NCI-H2107 treated with DMSO at 0.1 percent for 48 hours (cell line): ENCODE results near the gene PTMS.
A peak's percentile ranks its signal among the peaks of the same experiment; 100 is the strongest.

Experiments
- DNase-seq: peaks from one replicate; lab custom pipeline; 2025; ENCODE audit not compliant: unreplicated experiment; lab: John Stamatoyannopoulos, UW

PTMS gene

DNA sequence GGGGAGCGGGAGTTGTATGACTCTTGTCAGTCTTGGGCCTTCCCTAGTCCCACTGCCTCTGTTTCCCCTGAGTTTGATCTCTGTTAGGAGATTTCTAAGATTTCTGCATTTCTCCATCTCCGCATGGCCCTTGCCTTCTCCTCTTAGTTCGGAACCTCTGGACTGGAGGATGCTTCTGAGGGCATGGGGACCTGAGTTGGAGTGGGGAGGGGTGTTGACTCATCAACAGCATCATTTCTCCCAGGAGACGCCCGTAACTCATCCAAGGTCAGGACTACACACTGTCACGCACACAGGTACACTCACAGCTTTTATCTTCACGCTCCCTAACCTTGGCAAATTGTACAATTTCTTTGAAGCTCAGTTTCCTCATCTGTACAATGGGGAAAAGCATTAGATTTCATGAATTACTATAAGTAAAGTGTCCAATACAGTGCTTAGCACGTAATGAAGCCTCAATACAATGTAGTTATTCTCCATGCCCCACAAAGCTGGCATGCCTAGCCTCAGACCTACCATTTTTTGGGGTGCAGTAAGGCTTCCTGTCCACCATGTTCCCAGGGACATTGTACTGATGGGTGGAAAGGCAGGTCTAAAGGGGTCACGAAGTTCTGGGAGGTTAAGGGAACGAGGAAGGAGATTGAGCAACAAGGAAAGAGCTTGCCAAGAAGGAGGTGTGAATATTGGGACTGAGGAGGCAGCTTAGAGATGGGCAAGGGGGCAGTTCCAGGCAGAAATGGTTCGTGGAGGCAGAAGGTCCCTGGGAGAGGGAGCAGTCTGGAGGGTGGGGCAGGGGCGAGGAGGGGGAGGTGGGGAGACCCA is 5.6 kb downstream of the PTMS start:
- no peak for DNase-seq

DNA sequence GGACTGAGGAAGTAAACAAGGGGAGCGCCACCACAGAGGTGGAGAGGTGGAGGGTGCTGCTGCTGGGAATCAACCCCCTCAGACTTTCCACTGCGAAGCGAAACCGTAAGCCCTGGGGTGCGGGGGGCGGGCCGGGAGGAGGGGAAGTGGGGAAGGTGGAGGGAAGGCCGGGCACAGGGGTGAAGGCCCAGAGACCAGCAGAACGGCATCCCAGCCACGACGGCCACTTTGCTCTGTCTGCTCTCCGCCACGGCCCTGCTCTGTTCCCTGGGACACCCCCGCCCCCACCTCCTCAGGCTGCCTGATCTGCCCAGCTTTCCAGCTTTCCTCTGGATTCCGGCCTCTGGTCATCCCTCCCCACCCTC is 6.2 kb downstream of the PTMS start, which contains the start of gene LAG3:
Gene LAG3, plus strand, starts transcription at position 190 of the 365 bp plus-strand sequence. CDS start 333 bp downstream, outside the sequence.
- DNase-seq = no peak

DNA sequence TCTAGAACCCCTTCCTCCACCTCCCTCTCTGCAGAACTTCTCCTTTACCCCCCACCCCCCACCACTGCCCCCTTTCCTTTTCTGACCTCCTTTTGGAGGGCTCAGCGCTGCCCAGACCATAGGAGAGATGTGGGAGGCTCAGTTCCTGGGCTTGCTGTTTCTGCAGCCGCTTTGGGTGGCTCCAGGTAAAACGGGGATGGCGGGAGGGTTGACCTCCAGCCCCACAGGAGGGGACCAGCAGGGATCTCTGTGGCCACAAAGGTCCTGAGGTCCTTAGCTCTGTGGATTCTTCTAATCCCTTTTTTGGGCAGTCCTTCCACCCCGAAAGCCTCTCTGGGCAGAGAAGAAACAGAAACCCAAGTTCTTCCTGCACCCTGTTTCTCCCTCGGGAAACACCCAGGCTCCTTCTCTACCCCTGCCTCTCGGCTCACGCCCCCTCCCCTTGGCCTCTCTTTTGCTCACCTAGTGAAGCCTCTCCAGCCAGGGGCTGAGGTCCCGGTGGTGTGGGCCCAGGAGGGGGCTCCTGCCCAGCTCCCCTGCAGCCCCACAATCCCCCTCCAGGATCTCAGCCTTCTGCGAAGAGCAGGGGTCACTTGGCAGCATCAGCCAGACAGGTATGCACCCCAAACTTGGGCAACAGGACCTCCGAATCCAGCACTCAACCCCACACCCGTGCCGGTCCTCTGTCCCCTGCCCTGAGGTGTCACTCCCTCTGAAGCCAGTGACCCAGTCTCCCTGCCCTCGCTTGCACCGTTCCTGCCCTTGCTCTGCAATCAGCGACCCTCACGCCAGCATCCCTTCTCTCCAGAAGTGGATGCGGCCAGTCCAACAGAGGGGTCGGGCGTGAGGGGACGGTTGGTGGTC is 6.8 kb downstream of the PTMS start:
- DNase-seq = no peak

DNA sequence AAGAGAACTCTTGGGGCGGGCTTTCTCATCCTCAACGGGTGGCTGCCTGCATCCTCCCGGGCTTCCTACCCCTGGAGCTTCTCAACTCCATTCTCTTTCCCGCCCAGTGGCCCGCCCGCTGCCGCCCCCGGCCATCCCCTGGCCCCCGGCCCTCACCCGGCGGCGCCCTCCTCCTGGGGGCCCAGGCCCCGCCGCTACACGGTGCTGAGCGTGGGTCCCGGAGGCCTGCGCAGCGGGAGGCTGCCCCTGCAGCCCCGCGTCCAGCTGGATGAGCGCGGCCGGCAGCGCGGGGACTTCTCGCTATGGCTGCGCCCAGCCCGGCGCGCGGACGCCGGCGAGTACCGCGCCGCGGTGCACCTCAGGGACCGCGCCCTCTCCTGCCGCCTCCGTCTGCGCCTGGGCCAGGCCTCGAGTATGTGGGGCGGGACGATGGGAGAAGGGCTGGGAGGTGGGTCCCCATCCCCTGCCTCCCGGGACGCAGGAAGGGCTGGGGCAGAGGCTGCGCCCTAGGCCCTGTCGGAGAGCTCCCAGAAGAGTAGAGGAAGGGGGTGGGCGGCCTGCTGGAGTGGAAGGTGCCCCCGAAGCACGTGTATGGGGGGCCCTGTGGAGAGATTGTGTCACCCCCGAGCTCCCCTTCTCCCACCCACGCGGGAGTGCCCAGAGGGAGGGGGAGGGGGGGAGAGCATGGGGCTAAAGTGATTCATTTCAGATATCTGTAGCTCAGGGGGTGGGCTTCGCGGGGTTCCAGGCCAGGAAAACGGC is 7.6 kb downstream of the PTMS start:
- no peak for DNase-seq

DNA sequence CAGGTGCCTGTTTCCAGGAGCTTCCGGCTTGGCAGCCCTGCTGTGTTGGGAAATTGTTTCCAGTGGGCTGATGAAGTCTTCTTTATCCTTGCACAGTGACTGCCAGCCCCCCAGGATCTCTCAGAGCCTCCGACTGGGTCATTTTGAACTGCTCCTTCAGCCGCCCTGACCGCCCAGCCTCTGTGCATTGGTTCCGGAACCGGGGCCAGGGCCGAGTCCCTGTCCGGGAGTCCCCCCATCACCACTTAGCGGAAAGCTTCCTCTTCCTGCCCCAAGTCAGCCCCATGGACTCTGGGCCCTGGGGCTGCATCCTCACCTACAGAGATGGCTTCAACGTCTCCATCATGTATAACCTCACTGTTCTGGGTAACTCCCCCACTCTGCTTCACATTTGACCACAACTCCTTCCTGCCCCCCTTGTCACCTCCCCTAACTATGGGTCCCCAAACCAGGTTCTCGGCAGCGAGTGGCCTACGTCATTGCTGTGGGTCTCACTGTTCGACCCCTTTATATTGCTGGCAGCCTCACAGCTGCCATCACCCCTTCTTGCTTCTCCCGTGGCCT is 8.4 kb downstream of the PTMS start:
- DNase-seq = no peak

DNA sequence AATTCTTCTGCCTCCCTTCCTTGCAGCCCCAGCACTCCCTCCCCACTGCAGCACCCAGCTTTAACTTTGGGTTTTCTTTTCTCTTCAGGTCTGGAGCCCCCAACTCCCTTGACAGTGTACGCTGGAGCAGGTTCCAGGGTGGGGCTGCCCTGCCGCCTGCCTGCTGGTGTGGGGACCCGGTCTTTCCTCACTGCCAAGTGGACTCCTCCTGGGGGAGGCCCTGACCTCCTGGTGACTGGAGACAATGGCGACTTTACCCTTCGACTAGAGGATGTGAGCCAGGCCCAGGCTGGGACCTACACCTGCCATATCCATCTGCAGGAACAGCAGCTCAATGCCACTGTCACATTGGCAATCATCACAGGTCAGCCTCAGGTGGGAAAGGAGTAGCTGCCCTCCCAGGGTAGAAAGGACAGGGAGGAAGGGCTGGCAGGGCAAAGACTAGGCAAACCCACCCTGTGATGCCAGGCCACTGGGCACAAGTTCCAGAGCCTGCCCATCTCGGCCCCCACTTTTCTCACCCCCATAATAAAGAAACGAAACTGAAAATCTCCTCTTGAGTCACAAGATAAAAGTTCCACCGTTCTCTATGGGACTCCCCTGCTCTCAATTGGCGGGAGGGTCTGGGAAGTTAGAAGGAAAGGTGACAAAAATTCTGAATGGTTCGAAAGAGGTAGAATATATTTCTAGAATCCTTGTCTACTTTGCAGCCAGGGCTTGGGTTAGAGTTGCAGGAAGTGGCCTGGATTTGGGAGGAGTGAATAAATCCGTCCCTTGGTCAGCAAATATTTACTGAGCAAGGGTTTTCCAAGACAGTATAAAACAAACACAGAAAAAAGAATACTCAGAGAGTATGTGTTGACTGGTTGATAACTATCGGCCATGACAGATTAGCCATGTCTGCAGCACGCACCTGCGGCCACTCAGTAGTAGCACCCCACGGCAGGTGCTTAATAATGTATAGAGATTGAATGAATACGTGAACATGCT is 9.3 kb downstream of the PTMS start:
- no peak for DNase-seq

DNA sequence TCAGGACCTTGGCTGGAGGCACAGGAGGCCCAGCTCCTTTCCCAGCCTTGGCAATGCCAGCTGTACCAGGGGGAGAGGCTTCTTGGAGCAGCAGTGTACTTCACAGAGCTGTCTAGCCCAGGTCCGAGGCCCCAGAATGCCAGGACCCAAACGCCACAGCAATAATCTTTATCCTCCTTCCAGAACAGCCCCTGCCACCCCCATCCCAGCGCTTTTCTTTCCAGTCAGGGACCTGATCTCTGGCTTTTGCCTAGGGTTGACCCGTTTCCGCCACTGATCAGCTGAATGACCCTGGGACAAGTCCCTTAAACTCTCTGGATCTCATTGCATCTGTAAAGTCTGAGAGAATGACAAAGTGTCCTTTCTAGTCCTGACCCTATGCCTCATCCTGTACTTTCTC is 11.2 kb downstream of the PTMS start:
- no peak for DNase-seq

DNA sequence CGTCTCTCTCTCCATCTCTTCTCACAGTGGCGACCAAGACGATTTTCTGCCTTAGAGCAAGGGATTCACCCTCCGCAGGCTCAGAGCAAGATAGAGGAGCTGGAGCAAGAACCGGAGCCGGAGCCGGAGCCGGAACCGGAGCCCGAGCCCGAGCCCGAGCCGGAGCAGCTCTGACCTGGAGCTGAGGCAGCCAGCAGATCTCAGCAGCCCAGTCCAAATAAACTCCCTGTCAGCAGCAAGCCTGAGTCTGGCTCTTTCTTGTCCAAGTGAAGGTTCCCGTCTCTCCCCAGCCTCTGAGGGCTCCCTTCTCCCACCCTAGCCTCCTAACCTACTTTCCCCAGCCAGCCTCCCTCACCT is 12.0 kb downstream of the PTMS start:
- DNase-seq = peak; percentile 22

DNA sequence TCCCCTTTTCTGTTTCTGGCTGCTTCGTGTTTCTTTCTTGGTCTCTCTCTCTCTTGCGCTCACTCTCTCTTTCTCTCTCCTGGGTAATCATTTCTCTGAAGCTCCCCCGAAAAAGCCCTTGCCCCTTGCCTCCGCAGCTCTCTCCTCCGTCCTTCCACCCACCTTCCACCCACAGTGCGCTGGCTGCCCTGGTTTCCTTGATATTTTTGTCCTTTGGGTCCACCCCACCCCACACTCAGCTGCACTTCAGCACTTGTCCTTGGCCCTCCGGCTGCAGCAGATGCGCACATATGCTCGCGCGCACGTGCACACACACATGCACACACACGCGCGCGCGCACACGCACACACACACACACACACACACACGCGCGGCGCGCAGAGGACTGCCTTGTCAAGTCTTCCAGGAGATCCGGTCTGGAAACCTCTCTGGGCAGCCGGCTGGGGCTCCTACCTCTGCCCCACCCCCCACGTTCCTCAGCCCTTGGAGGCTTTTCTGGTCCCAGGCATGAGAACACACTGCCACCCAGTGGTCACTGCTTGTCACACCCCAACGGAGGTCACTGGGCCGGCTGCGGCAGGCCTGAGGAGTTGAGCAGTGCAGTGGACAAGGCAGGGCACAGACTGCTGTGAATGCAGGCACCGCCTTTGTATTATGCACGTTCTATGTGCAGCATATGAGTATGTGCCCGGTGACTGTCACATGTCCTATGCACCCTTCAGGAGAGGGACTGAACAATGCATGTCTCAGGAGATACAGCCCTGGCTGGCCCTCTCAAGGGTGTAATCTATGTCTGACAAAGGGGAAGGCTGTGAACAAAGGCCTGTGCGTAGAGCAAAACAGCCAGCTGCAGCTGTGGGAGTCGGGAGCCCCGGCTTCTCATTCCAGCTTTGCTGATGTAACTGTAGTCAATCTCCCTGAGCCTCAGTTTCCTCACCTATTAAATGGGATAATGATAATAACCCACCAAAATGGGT is 12.7 kb downstream of the PTMS start:
- peak; percentile 96 for DNase-seq

DNA sequence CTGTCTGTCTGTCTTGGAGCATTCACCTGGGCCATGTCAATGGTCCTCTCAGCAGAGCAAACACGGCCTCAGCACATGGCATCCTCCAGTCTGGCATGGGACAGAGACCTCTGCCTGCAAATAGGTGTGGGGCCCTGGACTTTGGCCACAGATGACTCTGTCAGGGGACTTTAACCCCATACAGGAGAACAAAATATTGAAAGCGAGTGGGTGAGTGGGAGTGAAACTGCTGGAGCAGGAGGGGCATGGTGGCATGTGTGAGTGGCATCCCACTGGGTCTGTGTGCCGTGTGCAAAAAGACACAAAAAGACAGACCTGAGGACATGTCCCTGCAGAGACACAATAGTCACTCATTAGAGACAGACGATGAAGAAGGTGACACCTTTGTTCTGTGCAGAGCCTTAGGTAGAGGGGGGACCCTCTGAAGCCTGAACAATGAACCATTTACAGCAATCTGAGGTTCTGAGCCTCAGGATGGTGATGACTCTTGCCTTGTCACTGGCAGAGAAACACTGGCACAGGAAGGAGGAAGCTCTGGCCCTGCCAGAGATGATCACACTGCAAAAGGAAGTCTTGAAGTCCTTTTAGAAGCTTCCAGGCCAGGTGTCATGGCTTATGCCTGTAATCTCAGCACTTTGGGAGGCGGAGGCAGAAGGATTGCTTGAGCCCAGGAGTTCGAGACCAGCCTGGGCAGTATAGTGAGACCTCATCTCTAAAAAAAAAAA is 13.7 kb downstream of the PTMS start:
- no peak for DNase-seq

DNA sequence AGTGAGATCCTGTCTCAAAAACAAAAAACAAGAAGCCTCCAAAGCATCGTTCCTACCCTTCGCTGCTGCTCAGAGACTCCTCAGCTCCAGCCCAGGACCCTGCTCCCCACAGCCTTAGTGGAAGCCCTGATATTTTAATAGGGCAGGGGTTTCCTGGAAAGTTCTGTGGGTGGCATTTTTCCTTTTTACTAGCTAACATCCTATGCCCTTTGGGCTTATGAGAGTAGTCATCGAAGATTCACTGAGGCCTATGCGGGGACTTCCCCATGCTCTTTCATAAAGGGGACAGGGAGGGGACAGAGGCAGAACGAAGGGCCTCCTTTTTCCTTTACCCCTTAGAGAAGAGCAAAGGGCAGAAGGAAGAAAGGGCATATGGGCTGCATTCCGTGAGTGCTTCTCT is 14.4 kb downstream of the PTMS start:
- no peak for DNase-seq

DNA sequence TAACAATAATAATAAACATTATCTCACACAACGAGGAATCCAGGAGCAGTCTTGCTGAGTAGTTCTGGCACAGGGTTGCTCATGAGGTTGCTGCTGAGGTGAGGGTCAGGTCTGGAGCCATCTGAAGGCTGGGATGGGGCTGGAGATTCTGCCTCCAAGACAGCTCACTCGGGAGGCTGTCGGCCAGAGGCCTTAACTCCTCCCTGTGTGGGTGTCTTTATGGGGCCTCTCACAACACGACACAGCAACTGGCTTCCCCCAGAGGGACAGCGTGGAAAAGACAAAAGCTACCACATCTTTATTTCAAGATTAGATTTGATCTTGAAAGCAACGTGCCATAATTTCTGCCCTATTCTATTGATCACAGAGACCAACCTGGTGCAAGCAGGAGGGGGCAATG is 16.0 kb downstream of the PTMS start:
- no peak for DNase-seq

DNA sequence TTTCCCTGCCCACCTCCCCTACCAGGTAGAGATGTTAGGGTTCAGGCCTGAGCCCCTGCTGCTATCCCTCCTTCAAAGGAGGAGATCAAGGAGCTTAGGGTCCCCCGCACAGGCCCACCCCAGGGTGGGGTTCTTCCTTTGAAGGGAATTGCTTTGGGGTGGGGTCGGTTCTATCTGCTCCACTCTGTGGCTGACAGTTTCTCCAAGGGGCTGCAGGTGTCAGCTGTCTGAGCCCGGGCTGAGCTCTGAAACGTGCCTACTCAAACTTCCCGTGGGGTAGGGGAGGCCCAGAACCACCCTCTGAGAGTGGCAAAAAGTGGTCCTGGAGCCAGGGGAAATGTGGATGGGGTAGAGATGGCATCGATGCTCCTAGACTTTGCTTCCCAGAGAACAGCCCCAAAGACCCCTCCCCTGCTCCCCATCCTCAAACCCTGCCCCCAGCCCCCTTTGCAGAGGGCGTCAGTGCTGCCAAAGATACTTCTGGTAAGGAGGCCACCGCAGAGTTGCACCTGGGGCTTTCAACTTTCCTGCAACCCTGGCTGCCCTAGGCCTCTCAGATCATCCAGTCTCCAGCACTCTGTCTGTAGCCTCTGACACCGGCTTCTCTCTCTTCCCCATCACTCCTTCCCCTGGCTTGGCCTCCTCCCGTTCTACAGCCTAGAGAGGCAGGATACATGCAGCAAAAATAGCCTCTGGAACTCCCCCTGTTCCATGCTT is 16.8 kb downstream of the PTMS start:
- no peak for DNase-seq

DNA sequence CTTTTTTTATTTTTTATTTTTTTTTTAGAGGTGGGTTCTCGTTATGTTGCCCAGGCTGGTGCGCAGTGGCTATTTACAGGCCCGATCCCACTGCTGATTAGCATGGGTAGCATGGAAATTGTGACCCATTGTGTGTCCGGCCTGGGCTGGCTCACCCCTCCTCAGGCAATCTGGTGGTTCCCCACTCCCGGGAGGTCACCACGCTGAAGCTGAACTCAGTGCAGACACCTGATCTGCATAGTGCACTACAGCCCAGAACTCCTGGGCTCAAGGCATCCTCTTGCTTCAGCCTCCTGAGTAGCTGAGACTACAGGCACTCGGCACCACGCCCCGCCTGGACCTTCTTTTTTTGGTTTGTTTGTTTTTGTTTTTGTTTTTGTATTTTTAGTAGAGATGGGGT is 17.7 kb downstream of the PTMS start:
- no peak for DNase-seq

DNA sequence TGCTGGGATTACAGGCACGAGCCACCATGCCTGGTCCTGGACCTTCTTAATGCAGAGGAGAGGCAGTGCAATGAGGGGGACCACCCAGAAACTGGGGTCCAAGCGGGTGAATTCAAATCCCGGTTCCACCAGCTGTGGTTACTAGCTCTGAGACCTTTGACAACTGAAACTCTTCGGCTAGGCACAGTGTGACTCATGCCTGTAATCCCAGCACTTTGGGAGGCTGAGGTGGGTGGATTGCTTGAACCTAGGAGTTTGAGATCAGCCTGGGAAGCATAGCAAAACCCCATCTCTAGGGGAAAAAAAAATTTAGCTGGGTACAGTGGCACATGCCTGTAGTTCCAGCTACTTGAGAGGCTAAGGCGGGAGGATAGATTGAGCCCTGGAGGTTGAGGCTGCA is 18.1 kb downstream of the PTMS start:
- DNase-seq = no peak

DNA sequence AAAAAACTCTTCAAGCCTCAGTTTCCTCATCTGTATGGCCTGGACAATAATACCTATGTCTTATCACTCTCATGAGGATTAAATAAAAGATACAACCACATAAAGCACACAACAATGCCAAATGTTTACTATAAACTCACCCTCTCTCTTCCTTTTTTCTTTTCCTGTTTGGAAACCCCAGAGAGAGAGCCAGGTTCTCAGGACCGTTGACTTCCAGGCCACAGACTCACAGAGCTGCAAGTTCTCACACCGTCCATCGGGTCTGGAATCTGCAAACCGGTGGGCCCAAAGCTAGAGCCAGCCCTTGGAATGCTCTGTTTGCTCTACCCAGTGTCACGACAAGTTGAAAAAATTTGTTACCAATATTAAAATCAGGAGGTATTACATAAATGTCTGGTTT is 18.6 kb downstream of the PTMS start:
- no peak for DNase-seq

DNA sequence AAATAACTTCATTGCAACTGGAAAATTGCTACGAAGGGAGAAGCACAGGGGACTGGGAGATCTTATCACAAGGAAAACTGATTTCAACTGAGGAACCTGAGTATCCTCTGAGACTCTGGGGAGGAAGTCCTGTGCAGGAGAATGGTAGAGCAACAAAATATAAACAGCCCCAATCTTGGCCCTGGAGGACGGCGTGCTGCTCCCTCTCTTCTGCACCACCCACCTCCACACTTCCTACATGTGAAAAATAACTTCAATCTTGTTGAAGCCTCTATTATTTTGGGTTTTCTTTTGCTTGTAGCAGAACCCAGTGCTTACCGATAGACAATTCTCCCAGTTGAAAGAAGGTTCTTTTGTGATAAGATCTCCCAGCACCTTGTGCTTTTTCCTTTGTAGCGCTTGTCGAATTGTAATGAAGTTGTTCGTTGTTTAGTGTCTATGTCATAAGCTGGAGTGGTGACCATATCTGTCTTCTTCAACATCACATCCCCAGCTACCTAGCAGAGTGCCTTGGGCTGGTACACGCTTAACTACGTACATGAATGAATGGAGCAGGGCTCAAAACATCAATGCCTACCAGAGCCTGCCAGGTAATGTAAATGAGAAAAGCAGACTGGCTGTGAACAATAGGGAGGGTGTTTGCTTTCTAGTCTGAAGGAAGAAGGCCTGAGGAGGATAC is 20.4 kb downstream of the PTMS start:
- no peak for DNase-seq
